Right cardiac atrium (tissue), 5 donors: Measurements from ENCODE around the gene LRP4. TPM values are rescaled to one million over a fixed set of nuclear protein-coding genes. Genes with fewer than 3 reads are reported as not detected.
A peak's percentile ranks its signal among the peaks of the same experiment; 100 is the strongest.

Experiments
- ATAC-seq, 2 donors: fragments of 200-7000 bp; cut with Tn5 transposase; one replicate each; pipeline versions ENCODE4 v1.8.0 to v1.9.1; 2020; ENCODE audit warnings: moderate library complexity in 2 of 2, mild to moderate bottlenecking in 1 of 2
- DNase-seq, 3 donors: peaks; one replicate each; pipeline ENCODE4 v3.0.0-alpha.2; 2020
- H3K27ac ChIP-seq: one replicate; pipeline ENCODE4 v1.5.1; 2013; ENCODE audit warnings: mild to moderate bottlenecking, low read length, control low read depth, moderate library complexity
- H3K27me3 ChIP-seq: one replicate; pipeline ENCODE4 v1.6.1; 2013; ENCODE audit not compliant: control insufficient read depth, insufficient read depth
- H3K4me1 ChIP-seq: one replicate; pipeline ENCODE4 v1.6.1; 2013; ENCODE audit warnings: low read length; ENCODE audit not compliant: control insufficient read depth, insufficient read depth
- H3K4me3 ChIP-seq: one replicate; pipeline ENCODE4 v1.5.1; 2013; ENCODE audit warnings: low read length, control low read depth
- H3K9me3 ChIP-seq: one replicate; pipeline ENCODE4 v1.6.1; 2013; ENCODE audit warnings: low read length; ENCODE audit not compliant: control insufficient read depth
- WGBS: extraction: QIAGEN DNeasy Blood & Tissue Kit; methylation state at CpG from one replicate; pipeline ENCODE4 v1.1.7; 2013; 5-methylcytosine and 5-hydroxymethylcytosine counted together
- intact Hi-C, 4 donors: fragments of 100-400 bp; cut with DNase I; formaldehyde crosslinking; loops; one replicate each; pipeline versions ENCODE4 v1.11.0 to v1.14.0; 2022 to 2023
- polyA plus RNA-seq: library from polyadenylated mRNA; stranded (reverse); fragments of 200-250 nt; gene quantifications from one replicate; pipeline ENCODE4 v1.2.3, GENCODE V29; 2013
- total RNA-seq, 4 donors: library from RNA; stranded (reverse); fragmentation: NEBNext Ultra II Directional; extraction: Animal tissue kit (Norgen Biotek cat#: 25700); gene quantifications; one replicate each; pipeline ENCODE4 v1.2.1, GENCODE V29; 2021
- donor health status: healthy with polysubstance abuse.
- donor health status: DM: no; HTN: yes; CAD: no.
- donor health status: DM: no; HTN: no; CAD: no.
- donor health status: DM: no; HTN: yes; CAD: no; lungs with severe emphysema.
- donor health status: DM: yes; HTN: yes; CAD: no.

Gene LRP4
- total and polyA plus RNA-seq, 5 donors: 14.6 to 32.3 (median 27.6) TPM

- Histone ChIP-seq H3K27ac (no peak overlapping the region), H3K9me3 (no peaks in the 10 kb centered on the region), H3K4me1 (no peaks in the 10 kb centered on the region), H3K27me3 (no peaks in the 10 kb centered on the region), H3K4me3 (no peak overlapping the region)
- DNase-seq (no peak), ATAC-seq (no peak)
- intact Hi-C loops: no loop called here
- 94% methylated on average over 6 of the region's 6 CpGs for WGBS
These were observed 49.4 kb downstream of the LRP4 start for GRCh38 chr11:46868912-46869311.

DNA sequence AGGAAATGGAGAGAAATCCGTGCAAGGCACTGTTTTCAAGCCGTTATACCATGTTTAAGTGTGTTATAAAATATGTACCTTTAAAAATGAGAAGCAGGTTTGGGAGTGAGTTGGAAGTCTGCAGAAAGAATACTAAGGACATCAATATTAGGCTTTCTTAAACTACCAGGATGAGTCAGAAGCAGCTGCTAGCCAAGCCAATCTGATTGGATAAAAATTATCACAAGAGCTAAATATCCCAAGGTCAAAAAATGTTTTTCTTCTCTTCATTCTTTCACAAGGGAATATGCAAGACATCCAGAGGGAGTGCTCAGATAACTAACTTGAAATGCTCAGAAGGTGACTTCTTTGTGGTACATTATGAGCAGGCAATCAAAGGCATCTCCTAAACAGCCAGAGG is 53.0 kb downstream of the LRP4 start:
- Histone ChIP-seq H3K27me3 (no peaks in the 10 kb centered on the region), H3K4me3 (no peak overlapping the region), H3K27ac (no peak overlapping the region), H3K9me3 (no peaks in the 10 kb centered on the region), H3K4me1 (no peaks in the 10 kb centered on the region)
- 72% methylated on average over 2 of the region's 2 CpGs for WGBS
- intact Hi-C loops: no loop called here
- no peak for ATAC-seq
- DNase-seq: no peak

- H3K9me3 ChIP-seq: no peaks in the 10 kb centered on the region
- DNase-seq (no peak), ATAC-seq (no peak)
- intact Hi-C loops: no loop called here
- no peaks in the 10 kb centered on the region for H3K27me3 ChIP-seq
- 74% methylated on average over 4 of the region's 4 CpGs for WGBS
- H3K27ac ChIP-seq: no peak overlapping the region
- H3K4me1 ChIP-seq: no peaks in the 10 kb centered on the region
- no peak overlapping the region for H3K4me3 ChIP-seq
These were observed 58.1 kb downstream of the LRP4 start for GRCh38 chr11:46860218-46860617.

- DNase-seq (no peak), ATAC-seq (no peak)
- Histone ChIP-seq H3K27ac (no peak overlapping the region), H3K4me1 (no peaks in the 10 kb centered on the region), H3K4me3 (no peak overlapping the region), H3K27me3 (no peaks in the 10 kb centered on the region), H3K9me3 (no peaks in the 10 kb centered on the region)
- intact Hi-C loops: no loop called here
- 82% methylated on average over 12 of the region's 12 CpGs for WGBS
These were observed 59.3 kb downstream of the LRP4 start for GRCh38 chr11:46858920-46859546.

GRCh38 chr11:46857666-46858065 is 60.7 kb downstream of the LRP4 start:
- peak overlapping the region; percentile 4 for H3K27ac ChIP-seq
- WGBS: 67% methylated on average over 4 of the region's 4 CpGs
- H3K27me3 ChIP-seq: no peaks in the 10 kb centered on the region

DNA sequence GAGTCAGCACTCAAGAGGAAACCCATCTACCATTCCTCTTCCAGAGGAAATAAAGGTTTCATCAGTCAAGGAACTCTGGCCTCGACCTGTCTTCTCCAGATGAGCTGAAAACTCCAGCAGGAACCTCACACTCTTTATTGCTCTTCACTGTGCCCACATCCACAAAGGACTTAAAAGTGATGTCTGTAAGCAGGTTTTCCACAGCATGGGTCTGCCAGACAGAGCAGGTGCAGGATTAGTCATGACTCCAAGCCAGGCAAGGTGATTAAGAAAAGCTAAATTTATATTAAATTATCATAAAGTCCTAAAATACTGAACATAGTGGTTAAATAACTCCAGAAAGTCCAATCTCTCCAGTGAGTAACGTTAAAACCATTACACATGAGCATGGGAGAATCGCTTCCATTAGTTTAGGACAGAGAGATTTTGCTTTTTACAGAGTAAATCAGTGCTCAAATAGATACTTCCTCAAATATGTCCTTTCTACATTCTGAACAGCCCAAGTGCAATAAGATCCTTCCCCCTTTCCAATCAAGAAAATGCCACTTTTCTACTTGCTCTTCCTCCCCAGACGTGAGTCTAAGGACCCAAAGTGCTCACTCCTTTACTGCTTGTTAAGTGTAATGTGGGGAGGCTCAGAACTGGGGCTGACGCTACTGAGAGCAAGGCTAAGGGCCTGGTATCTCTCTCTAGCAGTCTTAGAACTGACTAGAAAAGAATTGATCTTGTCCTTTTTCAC is 61.6 kb downstream of the LRP4 start:
- intact Hi-C loops: no loop called here
- Histone ChIP-seq H3K4me1 (no peaks in the 10 kb centered on the region), H3K27me3 (no peaks in the 10 kb centered on the region), H3K9me3 (no peaks in the 10 kb centered on the region), H3K27ac (no peak overlapping the region), H3K4me3 (no peak overlapping the region)
- WGBS: 67% methylated on average over 5 of the region's 5 CpGs
- ATAC-seq: no peak
- DNase-seq: no peak

More at GRCh38 chr11:46857666-46858065, 60.7 kb downstream of the LRP4 start:
- H3K9me3 ChIP-seq: no peaks in the 10 kb centered on the region
- ATAC-seq: peak; percentile 38 to 46
- no peaks in the 10 kb centered on the region for H3K4me1 ChIP-seq
- H3K4me3 ChIP-seq: no peak overlapping the region
- intact Hi-C loops: no loop called here
- DNase-seq: no peak

GRCh38 chr11:46855863-46856262 is 62.5 kb downstream of the LRP4 start:
- 96% methylated on average over 2 of the region's 2 CpGs for whole genome bisulfite sequencing

DNA sequence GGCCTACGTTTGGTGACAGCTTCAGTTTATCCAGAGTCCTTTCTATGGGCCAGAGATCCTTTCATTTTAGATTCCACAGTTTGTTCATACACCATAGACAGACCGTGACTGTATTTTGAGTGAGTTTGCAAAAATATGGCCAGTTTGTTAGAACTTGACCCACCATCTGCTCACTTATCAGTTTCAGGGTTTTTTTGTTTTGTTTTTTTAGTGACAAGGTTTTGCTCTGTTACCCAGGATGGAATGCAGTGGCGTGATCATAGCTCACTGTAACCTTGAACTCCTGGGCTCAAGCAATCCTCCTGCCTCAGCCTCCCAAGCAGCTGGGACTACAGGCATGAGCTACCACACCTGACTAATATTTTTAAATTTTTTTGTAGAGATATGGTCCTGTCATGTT is 63.2 kb downstream of the LRP4 start:
- H3K27me3 ChIP-seq: no peaks in the 10 kb centered on the region
- H3K9me3 ChIP-seq: no peaks in the 10 kb centered on the region
- H3K27ac ChIP-seq: no peak overlapping the region
- intact Hi-C loops: no loop called here
- H3K4me1 ChIP-seq: no peaks in the 10 kb centered on the region
- ATAC-seq (no peak), DNase-seq (no peak)
- WGBS: 84% methylated on average over 3 of the region's 3 CpGs
- H3K4me3 ChIP-seq: no peak overlapping the region

More at GRCh38 chr11:46855863-46856262, 62.5 kb downstream of the LRP4 start:
- no peak for ATAC-seq
- Histone ChIP-seq H3K27me3 (no peaks in the 10 kb centered on the region), H3K4me3 (no peak overlapping the region), H3K9me3 (no peaks in the 10 kb centered on the region), H3K27ac (no peak overlapping the region), H3K4me1 (no peaks in the 10 kb centered on the region)
- intact Hi-C loops: no loop called here
- no peak for DNase-seq

GRCh38 chr11:46850829-46851380 is 67.4 kb downstream of the LRP4 start:
- no peak overlapping the region for H3K4me3 ChIP-seq
- H3K4me1 ChIP-seq: no peaks in the 10 kb centered on the region
- H3K9me3 ChIP-seq: no peaks in the 10 kb centered on the region
- H3K27ac ChIP-seq: no peak overlapping the region
- no peaks in the 10 kb centered on the region for H3K27me3 ChIP-seq
- ATAC-seq (no peak), DNase-seq (no peak)
- WGBS: 67% methylated on average over 10 of the region's 10 CpGs
- intact Hi-C loops: no loop called here

- 86% methylated on average over 1 of the region's 1 CpG for WGBS
These were observed 68.7 kb downstream of the LRP4 start for GRCh38 chr11:46849631-46850030.

GRCh38 chr11:46846510-46846830 is 71.9 kb downstream of the LRP4 start:
- no peaks in the 10 kb centered on the region for H3K9me3 ChIP-seq
- H3K27ac ChIP-seq: no peak overlapping the region
- intact Hi-C loops: no loop called here
- no peaks in the 10 kb centered on the region for H3K27me3 ChIP-seq
- H3K4me3 ChIP-seq: peak overlapping the region; percentile 60
- DNase-seq (no peak), ATAC-seq (peak; percentile 4 to 28)
- no peaks in the 10 kb centered on the region for H3K4me1 ChIP-seq
- 5% methylated on average over 6 of the region's 6 CpGs for WGBS

More at GRCh38 chr11:46849631-46850030, 68.7 kb downstream of the LRP4 start:
- Histone ChIP-seq H3K27me3 (no peaks in the 10 kb centered on the region), H3K4me3 (no peak overlapping the region), H3K4me1 (no peaks in the 10 kb centered on the region), H3K9me3 (no peaks in the 10 kb centered on the region), H3K27ac (no peak overlapping the region)
- intact Hi-C loops: no loop called here
- ATAC-seq (no peak), DNase-seq (no peak)
